Measurements from ENCODE around the gene STX7. TPM values are rescaled to one million over a fixed set of nuclear protein-coding genes. Genes with fewer than 3 reads are reported as not detected.

Gene STX7
- total RNA-seq, 6 donors from 2014 or later = 23.2 to 86.6 (median 44.8) TPM

DNA sequence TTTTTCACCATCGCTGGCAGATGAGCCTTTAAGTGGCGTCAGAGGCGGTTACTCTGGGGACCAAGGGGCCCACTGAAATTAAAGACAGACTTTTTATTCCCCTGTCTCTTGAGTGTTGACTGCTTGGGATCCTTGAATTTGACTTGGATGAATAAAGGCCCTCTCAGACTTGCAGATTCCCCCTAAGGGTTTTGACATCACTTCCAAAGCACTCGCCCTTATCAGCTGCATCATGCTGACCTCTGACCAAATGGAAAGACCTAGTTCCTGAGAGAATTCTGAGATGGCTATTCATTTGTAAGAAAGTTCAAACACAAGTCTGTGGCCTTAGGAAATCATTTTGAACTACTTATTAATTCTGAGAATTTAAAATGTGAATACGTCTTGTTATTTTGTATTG, 98.2 kb downstream of the STX7 start:
- Histone ChIP-seq H3K27me3 (no peaks in the 10 kb centered on the region), H3K4me1 (no peaks in the 10 kb centered on the region), H3K9me3 (peaks cover 0 to 5% (median 0%) of the 10 kb centered on the region in 4 donors), H3K27ac (no peak overlapping the region), H3K4me3 (no peak overlapping the region), H3K36me3 (no peaks in the 10 kb centered on the region)
- WGBS, 2 donors = 75 to 81% methylated on average over 5 of the region's 5 CpGs
- DNase-seq (no peak), ATAC-seq (ENCODE audit: low FRiP score in 2 of 2) (peak in 1 of 2 donors; percentile 71)
- TF ChIP-seq EP300 (IDR thresholded peaks at IDR 0.05) (no peak), POLR2A (IDR thresholded peaks at IDR 0.05) (no peak), POLR2AphosphoS5 (IDR thresholded peaks at IDR 0.05) (no peak)

DNA sequence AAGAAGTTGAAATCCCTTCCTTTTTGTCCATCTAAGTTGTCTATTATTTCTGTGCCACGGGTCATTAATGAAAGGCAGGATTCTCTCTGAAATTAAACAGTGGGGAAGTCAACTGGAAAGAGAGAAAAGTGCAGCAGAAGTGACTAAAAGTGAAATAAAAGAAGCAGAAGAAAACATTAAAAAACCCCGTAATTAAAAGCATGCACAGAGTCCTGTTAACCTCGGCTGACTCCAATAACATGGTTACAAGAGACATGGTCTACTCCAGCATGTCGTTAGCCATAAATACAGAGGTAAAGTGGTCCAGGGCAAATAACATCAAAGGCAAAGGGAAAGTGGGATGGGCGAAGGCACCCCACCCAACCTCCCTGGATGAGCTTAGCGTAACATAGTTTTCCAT, 98.6 kb downstream of the STX7 start:
- Histone ChIP-seq H3K27me3 (no peaks in the 10 kb centered on the region), H3K4me3 (no peak overlapping the region), H3K4me1 (no peaks in the 10 kb centered on the region), H3K36me3 (no peaks in the 10 kb centered on the region), H3K9me3 (peaks cover 0 to 5% (median 0%) of the 10 kb centered on the region in 4 donors), H3K27ac (no peak overlapping the region)
- WGBS, 2 donors = 60 to 75% methylated on average over 6 of the region's 6 CpGs
- no peak for DNase-seq
- peak in 1 of 2 donors; percentile 24 for ATAC-seq (ENCODE audit: low FRiP score in 2 of 2)
- TF ChIP-seq EP300 (IDR thresholded peaks at IDR 0.05) (no peak), POLR2A (IDR thresholded peaks at IDR 0.05) (no peak), POLR2AphosphoS5 (IDR thresholded peaks at IDR 0.05) (no peak)
- TF ChIP-seq, protein P1, sequence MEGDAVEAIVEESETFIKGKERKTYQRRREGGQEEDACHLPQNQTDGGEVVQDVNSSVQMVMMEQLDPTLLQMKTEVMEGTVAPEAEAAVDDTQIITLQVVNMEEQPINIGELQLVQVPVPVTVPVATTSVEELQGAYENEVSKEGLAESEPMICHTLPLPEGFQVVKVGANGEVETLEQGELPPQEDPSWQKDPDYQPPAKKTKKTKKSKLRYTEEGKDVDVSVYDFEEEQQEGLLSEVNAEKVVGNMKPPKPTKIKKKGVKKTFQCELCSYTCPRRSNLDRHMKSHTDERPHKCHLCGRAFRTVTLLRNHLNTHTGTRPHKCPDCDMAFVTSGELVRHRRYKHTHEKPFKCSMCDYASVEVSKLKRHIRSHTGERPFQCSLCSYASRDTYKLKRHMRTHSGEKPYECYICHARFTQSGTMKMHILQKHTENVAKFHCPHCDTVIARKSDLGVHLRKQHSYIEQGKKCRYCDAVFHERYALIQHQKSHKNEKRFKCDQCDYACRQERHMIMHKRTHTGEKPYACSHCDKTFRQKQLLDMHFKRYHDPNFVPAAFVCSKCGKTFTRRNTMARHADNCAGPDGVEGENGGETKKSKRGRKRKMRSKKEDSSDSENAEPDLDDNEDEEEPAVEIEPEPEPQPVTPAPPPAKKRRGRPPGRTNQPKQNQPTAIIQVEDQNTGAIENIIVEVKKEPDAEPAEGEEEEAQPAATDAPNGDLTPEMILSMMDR (IDR thresholded peaks at IDR 0.05) = no peak

GRCh38 chr6:132413499-132413802, 99.5 kb downstream of the STX7 start:
- Histone ChIP-seq H3K36me3 (no peaks in the 10 kb centered on the region), H3K27me3 (no peaks in the 10 kb centered on the region), H3K4me1 (no peaks in the 10 kb centered on the region), H3K4me3 (no peak overlapping the region), H3K9me3 (peaks cover 0 to 5% (median 0%) of the 10 kb centered on the region in 4 donors), H3K27ac (no peak overlapping the region)
- TF ChIP-seq POLR2A (IDR thresholded peaks at IDR 0.05) (no peak), EP300 (IDR thresholded peaks at IDR 0.05) (no peak), POLR2AphosphoS5 (IDR thresholded peaks at IDR 0.05) (no peak)
- TF ChIP-seq, protein P1 (IDR thresholded peaks at IDR 0.05) = no peak
- WGBS, 2 donors = 46 to 69% methylated on average over 1 of the region's 1 CpG
- DNase-seq (no peak), ATAC-seq (ENCODE audit: low FRiP score in 2 of 2) (no peak)

DNA sequence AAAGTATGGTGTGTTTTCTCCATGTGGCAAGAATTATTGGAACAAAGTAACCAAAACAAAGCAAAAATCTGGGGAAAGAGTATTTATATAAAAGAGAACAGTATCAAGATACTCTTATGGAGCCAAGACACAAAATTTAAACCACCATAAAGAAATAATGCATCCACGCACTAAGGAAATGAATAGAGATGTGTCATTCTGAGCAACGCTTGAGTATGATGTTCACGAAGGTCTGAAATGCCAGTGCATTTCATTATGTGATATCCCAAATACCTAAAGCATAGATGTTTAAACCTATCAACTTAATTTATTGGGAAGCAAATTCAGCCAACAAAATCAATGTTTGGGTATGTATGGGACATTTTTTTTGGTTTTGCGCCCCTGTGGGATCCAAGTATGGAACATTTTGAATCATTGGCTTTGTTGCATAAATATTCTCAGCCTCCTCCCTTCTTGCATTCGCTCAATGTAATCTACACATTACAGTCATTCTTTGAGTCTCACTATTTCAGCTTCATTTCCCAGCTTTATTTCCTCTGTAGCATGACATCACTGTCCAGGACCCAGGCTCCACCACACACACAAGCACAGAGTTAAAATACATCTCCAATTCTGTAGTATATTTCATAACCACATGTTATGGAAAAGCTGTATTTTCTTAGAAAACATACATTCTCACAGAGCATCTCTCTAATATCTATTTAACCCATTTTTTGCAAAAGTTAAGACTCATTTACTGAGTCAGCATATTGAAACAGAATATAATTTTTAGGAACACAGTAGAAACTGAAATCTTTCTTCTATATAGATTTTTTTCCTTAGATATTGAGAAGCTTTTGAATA, 100.0 kb downstream of the STX7 start:
- H3K27me3 ChIP-seq = no peaks in the 10 kb centered on the region
- H3K36me3 ChIP-seq = no peaks in the 10 kb centered on the region
- H3K9me3 ChIP-seq = peaks cover 0 to 5% (median 0%) of the 10 kb centered on the region in 4 donors
- DNase-seq (no peak), ATAC-seq (ENCODE audit: low FRiP score in 2 of 2) (no peak)
- H3K4me1 ChIP-seq = no peaks in the 10 kb centered on the region
- no peak overlapping the region for H3K4me3 ChIP-seq
- TF ChIP-seq, protein P1 (IDR thresholded peaks at IDR 0.05) = no peak
- TF ChIP-seq EP300 (IDR thresholded peaks at IDR 0.05) = no peak
- no peak for TF ChIP-seq POLR2A (IDR thresholded peaks at IDR 0.05)
- no peak for TF ChIP-seq POLR2AphosphoS5 (IDR thresholded peaks at IDR 0.05)
- WGBS, 2 donors = 84 to 90% methylated on average over 5 of the region's 5 CpGs
- H3K27ac ChIP-seq = no peak overlapping the region

GRCh38 chr6:132411296-132411695, 101.6 kb downstream of the STX7 start:
- DNase-seq = no peak
- TF ChIP-seq, protein P1 (IDR thresholded peaks at IDR 0.05) = no peak
- TF ChIP-seq POLR2A (IDR thresholded peaks at IDR 0.05) (no peak), EP300 (IDR thresholded peaks at IDR 0.05) (no peak), POLR2AphosphoS5 (IDR thresholded peaks at IDR 0.05) (no peak)
- no peak overlapping the region for H3K27ac ChIP-seq
- H3K4me3 ChIP-seq = no peak overlapping the region
- WGBS, 2 donors = 85 to 90% methylated on average over 4 of the region's 4 CpGs
- no peaks in the 10 kb centered on the region for H3K36me3 ChIP-seq
- no peaks in the 10 kb centered on the region for H3K27me3 ChIP-seq
- ATAC-seq (ENCODE audit: low FRiP score in 2 of 2) = no peak
- no peaks in the 10 kb centered on the region for H3K9me3 ChIP-seq
- no peaks in the 10 kb centered on the region for H3K4me1 ChIP-seq
